HG03460 (cell line): ENCODE measurements around the gene FKRP.

Experiments
- ATAC-seq: cut with Tn5 transposase; IDR thresholded peaks from one replicate; pipeline ENCODE4 v1.9.1; 2021; ENCODE audit not compliant: unreplicated experiment

Gene FKRP

GRCh38 chr19:46731007-46731501, 14.8 kb upstream of the FKRP start:
- ATAC-seq, result no peak

- ATAC-seq, result no peak
These were observed 14.3 kb upstream of the FKRP start for GRCh38 chr19:46731584-46731983.

- ATAC-seq, result no peak
These were observed 13.5 kb upstream of the FKRP start for GRCh38 chr19:46732172-46732938.

GRCh38 chr19:46732966-46733689, 12.7 kb upstream of the FKRP start:
- no peak for ATAC-seq

- no peak for ATAC-seq
These were observed 12.1 kb upstream of the FKRP start for GRCh38 chr19:46733690-46734292.

- no peak for ATAC-seq
These were observed 9.1 kb upstream of the FKRP start for GRCh38 chr19:46736531-46737297.

- no peak for ATAC-seq
These were observed 8.6 kb upstream of the FKRP start for GRCh38 chr19:46737298-46737654.

- ATAC-seq, result no peak
These were observed 8.1 kb upstream of the FKRP start for GRCh38 chr19:46737761-46738171.

- no peak for ATAC-seq
These were observed 6.5 kb upstream of the FKRP start for GRCh38 chr19:46739290-46739771.

- ATAC-seq, result no peak
These were observed 4.4 kb upstream of the FKRP start for GRCh38 chr19:46741447-46741846.

- no peak for ATAC-seq
These were observed 2.9 kb upstream of the FKRP start for GRCh38 chr19:46742926-46743480.

GRCh38 chr19:46744005-46744691, 1.7 kb upstream of the FKRP start:
- ATAC-seq, result no peak

- ATAC-seq, result no peak
These were observed 827 bp upstream of the FKRP start for GRCh38 chr19:46745030-46745429.

GRCh38 chr19:46746281-46747057, 612 bp downstream of the FKRP start, which contains the start of gene STRN4:
Gene STRN4 (minus strand): TSS chr19:46746450. CDS start chr19:46746430, 20 bp downstream.
- no peak for ATAC-seq

GRCh38 chr19:46748325-46749109, 2.7 kb downstream of the FKRP start:
- ATAC-seq, result no peak

GRCh38 chr19:46753420-46754155, 7.7 kb downstream of the FKRP start:
- no peak for ATAC-seq

- no peak for ATAC-seq
These were observed 9.4 kb downstream of the FKRP start for GRCh38 chr19:46755077-46755852.
